GM21528 (cell line): ENCODE measurements around the gene ARHGAP15.

Source experiments
- ATAC-seq: cut with Tn5 transposase; IDR thresholded peaks from one replicate; pipeline ENCODE4 v1.9.1; 2021; ENCODE audit warnings: mild to moderate bottlenecking, moderate library complexity; ENCODE audit not compliant: unreplicated experiment, low FRiP score

The ARHGAP15 gene

DNA sequence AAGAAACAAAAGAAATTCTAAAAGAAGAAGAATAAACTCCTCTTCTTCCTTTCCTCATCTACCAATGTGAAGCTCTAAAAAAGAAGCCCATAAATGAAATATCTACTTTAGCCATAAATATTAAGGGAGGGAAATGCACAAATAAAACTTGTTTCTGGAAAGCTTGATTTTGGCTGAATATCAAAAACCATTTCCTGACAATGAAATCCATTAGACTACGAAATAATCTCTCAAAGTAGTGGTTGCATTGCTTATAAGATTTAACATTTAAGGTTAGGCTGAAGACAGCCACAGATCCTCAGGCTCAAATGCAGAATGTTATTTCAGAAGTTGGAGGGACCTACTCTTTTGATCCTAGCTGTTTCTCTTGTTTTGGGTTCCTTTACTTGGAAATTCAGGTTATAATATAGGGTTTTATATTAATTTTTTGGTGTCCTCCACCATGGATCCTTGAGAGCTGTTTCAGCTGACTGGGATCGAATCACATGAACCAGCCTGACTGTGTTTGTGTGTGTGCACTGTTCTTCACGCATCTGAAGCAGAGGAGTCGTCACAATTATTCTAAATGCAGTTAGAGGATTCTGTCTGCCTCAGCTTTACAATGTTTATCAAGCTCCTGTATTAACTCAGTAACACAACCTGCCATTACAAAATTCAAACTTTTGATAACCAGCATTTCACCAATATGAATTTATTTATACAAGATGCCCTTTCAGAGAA, 474.8 kb downstream of the ARHGAP15 start:
- ATAC-seq, result no peak

DNA sequence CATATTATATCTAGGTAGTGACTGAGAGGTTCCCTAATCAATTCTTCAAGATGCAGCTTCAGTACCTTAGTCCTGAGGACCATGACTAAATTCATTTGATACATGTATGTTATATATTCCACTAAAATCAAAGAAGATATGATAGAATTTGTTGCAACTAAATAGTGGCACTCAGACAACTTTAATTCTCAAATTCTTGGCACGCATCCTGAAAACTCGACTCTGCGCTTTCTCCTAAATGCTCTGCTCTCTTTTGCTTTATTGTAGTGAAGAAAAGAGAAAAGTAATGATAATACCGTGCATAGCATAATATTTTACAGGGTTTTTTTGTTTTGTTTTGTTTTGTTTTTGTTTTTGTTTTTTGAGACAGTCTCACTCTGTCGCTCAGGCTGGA, 475.3 kb downstream of the ARHGAP15 start:
- no peak for ATAC-seq

DNA sequence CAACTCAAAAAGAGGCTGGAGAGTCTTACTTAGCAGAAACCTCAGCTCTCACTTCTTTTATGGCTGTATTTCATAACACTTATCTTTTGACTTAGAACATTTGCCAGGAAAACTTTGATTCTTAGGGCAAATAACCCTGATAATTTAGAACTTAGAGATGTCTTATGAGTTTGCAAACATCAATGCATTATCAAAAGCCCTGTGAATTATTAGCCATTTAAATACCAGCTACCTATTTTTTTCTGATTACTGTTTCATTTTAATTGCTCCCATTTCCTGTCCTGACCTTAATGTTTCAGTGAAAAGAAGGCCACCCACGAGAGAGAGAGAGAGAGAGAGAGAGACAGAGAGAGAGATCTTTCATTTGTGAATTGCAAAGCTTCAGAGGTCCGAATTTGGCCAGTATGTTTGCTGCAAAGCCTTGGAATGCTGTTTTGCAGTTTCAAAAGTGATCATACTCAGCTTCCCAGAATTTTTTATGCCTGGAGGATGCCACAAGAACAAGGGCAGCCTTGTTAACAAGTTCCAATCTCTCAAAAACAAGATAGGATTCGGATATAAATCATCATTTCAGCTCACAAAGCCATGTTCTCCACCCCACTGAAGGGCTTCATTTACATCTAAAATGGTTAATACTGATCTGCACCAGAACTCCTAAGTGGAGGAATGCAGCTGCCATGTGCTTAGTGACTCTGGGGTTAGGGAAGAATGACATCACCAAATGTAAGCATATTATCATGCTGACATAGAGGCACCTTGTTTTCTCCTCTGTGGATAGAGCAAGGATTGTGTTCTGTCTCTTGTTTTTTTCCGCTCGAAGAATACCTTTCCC, 478.2 kb downstream of the ARHGAP15 start:
- no peak for ATAC-seq

GRCh38 chr2:143608063-143608423, 478.8 kb downstream of the ARHGAP15 start:
- ATAC-seq, result no peak

DNA sequence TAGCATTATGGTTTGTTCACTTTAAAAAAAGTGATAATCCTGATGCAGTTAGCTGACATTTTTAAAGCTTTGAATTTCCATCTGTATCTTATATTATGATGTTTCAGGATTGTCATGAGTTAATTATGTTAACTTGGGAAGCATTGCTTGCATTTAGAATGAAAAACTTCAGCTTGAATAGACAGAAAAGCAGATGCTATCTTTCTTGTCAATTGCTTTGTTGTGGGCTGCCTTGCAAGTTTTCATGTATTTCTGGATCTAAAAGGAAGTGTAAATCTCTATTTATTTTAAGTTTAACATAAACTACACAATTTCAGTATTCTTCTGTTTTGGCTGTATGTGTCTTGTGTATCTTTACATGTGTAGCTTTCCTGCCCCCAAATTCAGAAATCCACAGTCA, 479.5 kb downstream of the ARHGAP15 start:
- ATAC-seq, result no peak

DNA sequence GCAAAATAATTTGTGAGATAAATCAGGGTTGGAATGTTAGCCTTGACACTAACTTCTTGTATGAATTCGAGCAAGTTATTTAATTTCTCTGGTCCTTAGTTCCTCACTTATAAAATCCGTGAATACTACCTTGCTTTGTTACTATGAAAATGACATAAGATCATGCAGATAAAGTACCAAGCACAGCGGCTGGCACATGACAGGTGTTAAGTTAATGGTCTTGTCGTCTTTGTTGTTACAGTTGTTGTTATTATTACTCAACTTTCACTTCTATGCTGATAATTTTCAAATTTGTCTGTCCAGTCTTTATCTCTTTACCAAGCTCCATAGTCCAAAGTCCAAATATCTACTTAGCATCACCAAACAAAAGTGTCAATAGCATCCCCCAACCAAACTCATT, 482.1 kb downstream of the ARHGAP15 start:
- ATAC-seq, result no peak

DNA sequence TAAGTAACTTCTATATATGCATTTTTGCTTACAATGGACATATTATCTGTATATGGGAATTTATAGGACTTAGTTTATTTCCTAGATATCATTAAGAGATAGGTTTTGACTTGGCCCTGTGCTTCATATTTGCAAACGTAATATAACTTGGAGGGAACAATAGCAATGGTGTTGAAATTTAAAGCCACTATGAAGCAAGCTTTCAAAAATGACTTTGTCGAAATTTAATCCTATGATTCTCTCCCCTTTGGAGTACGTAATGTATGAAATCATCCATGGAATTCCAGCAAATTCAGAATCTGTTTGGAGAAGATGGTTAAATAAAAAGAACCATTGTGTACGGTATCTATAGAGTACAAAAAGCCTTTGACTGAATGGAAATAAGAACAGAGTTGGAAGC, 486.3 kb downstream of the ARHGAP15 start:
- ATAC-seq, result no peak

DNA sequence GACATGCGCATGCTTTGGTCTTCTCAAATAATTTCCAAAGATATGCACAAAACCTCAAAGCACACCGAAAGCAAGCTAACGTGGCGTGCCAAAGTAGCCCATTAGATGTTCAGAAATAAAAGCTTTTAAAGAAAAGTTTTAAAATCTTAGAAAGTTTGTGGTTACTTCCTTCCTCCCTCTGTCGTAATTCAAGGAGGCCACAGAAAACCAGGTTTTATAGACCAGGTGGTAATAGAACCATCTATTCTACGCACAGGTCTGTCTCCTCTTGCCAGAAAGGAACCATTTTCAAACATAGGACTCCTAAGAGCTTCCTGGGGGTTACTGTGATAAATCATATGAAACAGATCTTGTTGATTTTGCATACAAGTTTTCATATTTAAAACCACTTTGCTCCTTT, 487.2 kb downstream of the ARHGAP15 start:
- no peak for ATAC-seq

GRCh38 chr2:143617803-143618415, 488.7 kb downstream of the ARHGAP15 start:
- no peak for ATAC-seq

DNA sequence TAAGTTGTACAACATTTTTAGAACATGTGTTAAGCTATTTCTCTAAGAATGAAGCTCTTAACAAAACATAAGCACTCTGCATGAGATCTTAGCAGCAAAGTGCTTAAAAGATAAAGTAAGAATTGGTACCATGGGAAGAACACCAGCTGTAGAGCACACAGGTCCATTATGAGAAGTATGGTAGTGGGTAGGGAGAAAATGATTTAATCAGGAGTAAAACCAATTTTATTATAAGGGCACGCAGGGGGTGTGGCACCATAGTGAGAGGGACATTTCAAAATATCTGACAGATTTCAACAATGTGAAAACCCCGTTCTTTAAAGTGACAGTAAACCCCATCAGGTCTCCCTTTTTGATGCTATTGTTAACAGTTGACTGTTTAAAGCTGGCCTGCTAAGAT, 492.9 kb downstream of the ARHGAP15 start:
- no peak for ATAC-seq

- ATAC-seq, result no peak
Observed at GRCh38 chr2:143623231-143623908, 494.2 kb downstream of the ARHGAP15 start.

DNA sequence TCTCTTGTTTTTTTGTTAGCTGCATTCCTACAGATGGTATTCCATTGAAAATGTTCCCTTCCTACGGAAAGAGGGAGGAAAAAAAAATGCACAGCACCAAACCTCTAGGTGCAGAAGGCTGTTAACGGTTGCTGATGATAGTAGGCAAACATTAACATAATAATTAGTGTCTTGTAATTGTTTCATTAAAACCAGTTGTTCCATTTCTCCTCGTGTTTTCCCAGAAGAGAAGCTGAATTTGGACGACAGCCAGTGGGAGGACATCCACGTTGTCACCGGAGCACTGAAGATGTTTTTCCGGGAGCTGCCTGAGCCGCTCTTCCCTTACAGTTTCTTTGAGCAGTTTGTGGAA, 494.7 kb downstream of the ARHGAP15 start:
- no peak for ATAC-seq

DNA sequence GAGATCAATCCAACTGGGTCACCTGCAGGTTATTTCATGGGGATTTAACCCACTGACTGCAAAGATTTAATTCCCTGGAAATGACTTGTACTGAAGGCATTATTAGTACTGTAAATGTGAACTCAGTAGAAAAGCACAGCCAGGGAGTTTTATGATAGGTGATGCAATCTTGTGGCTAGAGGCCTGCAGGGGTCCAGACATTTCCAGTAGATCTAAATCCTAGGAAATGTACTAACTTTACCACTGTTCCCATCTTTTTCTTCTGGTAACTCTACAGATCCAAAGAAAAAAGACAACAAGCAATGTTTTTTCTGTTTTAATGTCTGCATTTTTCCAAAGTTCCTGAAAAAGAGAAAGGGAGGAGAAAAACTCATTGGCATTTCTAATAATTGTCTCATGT, 500.1 kb downstream of the ARHGAP15 start:
- no peak for ATAC-seq

GRCh38 chr2:143632751-143633374, 503.6 kb downstream of the ARHGAP15 start:
- ATAC-seq, result no peak

- ATAC-seq, result no peak
Observed at GRCh38 chr2:143633419-143633818, 504.2 kb downstream of the ARHGAP15 start.

- no peak for ATAC-seq
Observed at GRCh38 chr2:143635302-143635701, 506.1 kb downstream of the ARHGAP15 start.

GRCh38 chr2:143635936-143636335, 506.7 kb downstream of the ARHGAP15 start:
- no peak for ATAC-seq

DNA sequence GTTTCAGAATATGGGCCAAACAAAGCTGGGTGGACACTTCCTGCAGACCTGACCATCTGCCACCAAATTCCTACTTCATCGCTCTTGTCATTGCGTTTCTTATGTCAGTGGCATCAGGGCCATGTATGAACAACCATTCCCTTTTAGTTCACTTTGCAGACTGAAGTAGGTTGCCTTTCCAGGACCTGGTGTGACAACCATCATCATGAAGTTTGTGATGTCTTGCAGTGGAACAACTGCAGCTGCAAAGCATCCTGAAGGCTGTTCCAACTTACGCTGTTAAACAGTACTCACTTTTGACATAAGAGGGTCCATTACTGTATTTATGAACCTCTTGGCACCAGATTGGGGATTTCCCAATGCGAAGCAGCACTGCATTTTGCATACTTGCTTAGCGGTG, 511.6 kb downstream of the ARHGAP15 start:
- no peak for ATAC-seq

DNA sequence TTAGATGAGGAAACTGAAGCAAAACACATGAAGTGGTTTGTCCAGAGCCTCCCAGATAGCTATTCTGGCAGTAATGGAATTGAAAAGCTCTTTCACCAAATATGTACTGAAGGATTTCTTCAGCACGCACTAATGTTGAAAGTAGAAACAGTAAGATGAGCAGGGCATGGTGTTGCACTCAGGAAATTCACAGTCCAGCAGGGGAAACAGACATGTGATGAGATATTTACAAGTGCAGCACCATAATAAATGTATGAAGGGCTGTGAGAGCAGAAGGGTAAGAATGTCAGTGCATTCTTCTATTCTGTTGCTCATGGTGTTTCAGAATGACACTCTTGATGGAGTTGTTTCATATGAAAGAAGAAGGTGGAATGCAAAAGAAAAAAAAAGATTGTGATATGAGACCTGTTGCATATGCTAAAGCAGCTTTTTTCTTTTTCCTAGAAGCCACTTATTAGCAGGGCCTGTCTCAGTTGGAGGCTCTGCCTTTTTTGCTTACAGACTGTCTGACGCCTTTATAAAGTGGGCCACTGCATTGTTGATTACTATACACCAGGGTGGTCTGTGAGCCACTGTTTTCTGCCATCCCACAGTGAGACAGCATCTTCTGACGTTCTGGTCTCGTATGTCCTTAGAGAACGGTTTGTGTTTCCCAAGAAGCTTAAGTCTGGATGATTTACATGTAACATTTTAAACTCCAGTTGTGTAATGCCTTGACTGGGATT, 516.9 kb downstream of the ARHGAP15 start:
- no peak for ATAC-seq

DNA sequence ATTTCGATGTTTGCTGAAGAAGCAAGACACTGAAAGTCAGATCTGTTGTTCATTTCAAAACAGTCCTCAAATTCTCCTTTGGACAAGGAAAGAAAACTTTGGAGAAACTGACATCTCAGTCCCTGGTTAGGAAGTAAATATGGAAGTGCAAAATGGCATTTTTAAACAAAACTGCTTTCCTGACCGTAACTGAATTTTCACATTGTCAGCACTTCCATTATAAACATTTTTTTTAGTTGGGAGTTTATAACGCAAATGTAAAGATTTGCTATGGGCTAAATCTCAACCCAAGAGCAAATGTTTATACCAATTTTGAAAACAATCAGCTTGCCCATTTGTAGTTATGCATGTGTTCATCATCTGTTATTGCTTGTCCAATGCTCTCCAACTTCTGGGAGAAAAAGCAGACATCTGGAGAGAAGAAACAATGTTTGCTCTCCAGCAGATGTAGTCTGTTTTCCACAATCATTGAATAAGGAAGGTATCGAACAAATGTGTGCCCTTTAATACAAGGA, 520.1 kb downstream of the ARHGAP15 start:
- no peak for ATAC-seq
